ENCODE data around the gene TEX22.

DNA sequence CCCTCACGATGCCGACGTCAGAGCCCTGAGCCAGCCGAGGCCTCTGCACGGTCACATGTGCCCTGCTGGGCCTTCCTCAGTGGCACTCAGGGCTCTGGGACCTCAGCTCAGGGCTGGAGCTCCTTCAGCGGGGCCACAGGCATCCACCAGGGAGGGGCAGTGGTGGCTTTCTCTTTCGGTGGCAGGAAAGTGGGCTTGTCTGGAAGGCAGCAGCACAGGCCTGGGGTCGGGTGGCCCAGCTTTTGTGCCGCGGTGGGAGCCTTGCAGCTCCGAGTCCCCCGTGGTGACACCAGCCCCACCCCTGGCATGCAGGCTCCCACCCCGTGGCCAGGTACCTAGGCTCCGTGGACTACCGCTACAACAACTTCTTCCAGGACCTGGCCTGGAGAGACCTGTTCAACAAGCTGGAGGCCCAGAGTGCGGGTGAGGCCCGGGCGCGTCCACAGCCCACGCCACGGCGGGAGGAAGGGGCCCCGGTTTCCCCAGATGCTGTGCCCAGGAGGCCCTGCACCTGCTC lies 14.2 kb upstream of the TEX22 start:
- TF ChIP-seq GLIS3 (CRISPR knock-in tag; IDR thresholded peaks at IDR 0.05) (no peak), RARB (CRISPR knock-in tag; IDR thresholded peaks at IDR 0.05) (no peak), BACH2 (CRISPR knock-in tag; IDR thresholded peaks at IDR 0.05; ENCODE audit: borderline replicate concordance) (no peak), PATZ1 (CRISPR knock-in tag; IDR thresholded peaks at IDR 0.05; ENCODE audit: borderline replicate concordance) (no peak), ARNTL (CRISPR knock-in tag; IDR thresholded peaks at IDR 0.05; ENCODE audit: borderline replicate concordance, low read depth) (no peak), ZNF70 (CRISPR knock-in tag; IDR thresholded peaks at IDR 0.05) (no peak), TCF4 (CRISPR knock-in tag; IDR thresholded peaks at IDR 0.05; ENCODE audit: borderline replicate concordance) (no peak), ZFP30 (CRISPR knock-in tag; IDR thresholded peaks at IDR 0.05) (no peak), OSR1 (CRISPR knock-in tag; IDR thresholded peaks at IDR 0.05) (no peak)
- TF ChIP-seq, protein P1, sequence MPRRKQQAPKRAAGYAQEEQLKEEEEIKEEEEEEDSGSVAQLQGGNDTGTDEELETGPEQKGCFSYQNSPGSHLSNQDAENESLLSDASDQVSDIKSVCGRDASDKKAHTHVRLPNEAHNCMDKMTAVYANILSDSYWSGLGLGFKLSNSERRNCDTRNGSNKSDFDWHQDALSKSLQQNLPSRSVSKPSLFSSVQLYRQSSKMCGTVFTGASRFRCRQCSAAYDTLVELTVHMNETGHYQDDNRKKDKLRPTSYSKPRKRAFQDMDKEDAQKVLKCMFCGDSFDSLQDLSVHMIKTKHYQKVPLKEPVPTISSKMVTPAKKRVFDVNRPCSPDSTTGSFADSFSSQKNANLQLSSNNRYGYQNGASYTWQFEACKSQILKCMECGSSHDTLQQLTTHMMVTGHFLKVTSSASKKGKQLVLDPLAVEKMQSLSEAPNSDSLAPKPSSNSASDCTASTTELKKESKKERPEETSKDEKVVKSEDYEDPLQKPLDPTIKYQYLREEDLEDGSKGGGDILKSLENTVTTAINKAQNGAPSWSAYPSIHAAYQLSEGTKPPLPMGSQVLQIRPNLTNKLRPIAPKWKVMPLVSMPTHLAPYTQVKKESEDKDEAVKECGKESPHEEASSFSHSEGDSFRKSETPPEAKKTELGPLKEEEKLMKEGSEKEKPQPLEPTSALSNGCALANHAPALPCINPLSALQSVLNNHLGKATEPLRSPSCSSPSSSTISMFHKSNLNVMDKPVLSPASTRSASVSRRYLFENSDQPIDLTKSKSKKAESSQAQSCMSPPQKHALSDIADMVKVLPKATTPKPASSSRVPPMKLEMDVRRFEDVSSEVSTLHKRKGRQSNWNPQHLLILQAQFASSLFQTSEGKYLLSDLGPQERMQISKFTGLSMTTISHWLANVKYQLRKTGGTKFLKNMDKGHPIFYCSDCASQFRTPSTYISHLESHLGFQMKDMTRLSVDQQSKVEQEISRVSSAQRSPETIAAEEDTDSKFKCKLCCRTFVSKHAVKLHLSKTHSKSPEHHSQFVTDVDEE (CRISPR knock-in tag; IDR thresholded peaks at IDR 0.05): no peak
